Panc1 (cell line): ENCODE data around the gene RAB26.

ENCODE experiments used
- POLR2AphosphoS5 ChIP-seq: IDR thresholded peaks from 2 replicates; pipeline ENCODE4 v1.6.1; 2012; ENCODE audit warnings: mild to moderate bottlenecking, low read depth, low read length, moderate library complexity
- SIN3A ChIP-seq: IDR thresholded peaks from 2 replicates; pipeline ENCODE4 v1.6.1; 2012; ENCODE audit warnings: low read depth, mild to moderate bottlenecking, low read length, moderate library complexity, borderline replicate concordance; ENCODE audit not compliant: insufficient read depth
- TCF7L2 ChIP-seq: IDR thresholded peaks from 2 replicates; pipeline ENCODE4 v1.6.1; 2011; ENCODE audit warnings: mild to moderate bottlenecking, low read depth, low read length, inconsistent platforms
- TF ChIP-seq, protein P1 (sequence below): fragments of 450-650 bp; IDR thresholded peaks from 2 replicates; pipeline ENCODE4 v1.5.1; 2017; ENCODE audit warnings: mild to moderate bottlenecking

- TF ChIP-seq SIN3A (no peak), POLR2AphosphoS5 (no peak), TCF7L2 (no peak)
- TF ChIP-seq, protein P1, sequence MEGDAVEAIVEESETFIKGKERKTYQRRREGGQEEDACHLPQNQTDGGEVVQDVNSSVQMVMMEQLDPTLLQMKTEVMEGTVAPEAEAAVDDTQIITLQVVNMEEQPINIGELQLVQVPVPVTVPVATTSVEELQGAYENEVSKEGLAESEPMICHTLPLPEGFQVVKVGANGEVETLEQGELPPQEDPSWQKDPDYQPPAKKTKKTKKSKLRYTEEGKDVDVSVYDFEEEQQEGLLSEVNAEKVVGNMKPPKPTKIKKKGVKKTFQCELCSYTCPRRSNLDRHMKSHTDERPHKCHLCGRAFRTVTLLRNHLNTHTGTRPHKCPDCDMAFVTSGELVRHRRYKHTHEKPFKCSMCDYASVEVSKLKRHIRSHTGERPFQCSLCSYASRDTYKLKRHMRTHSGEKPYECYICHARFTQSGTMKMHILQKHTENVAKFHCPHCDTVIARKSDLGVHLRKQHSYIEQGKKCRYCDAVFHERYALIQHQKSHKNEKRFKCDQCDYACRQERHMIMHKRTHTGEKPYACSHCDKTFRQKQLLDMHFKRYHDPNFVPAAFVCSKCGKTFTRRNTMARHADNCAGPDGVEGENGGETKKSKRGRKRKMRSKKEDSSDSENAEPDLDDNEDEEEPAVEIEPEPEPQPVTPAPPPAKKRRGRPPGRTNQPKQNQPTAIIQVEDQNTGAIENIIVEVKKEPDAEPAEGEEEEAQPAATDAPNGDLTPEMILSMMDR, result no peak
Observed at GRCh38 chr16:2157480-2158261, 9.2 kb downstream of the RAB26 start.
